Natural killer cell (primary cell): ENCODE data around the gene AIFM3. TPM values are rescaled to one million over a fixed set of nuclear protein-coding genes. Genes with fewer than 3 reads are reported as not detected.

Experiments
- ATAC-seq, 3 donors: fragments of 150-1000 bp in 2 of 3; fragments of 200-7000 bp in 1 of 3; cut with Tn5 transposase; 1 replicate in 1 of 3; 2 replicates in 2 of 3; pipeline ENCODE4 v1.10.0; 2021; ENCODE audit warnings: mild to moderate bottlenecking in 2 of 3, moderate library complexity in 2 of 3
- DNase-seq, 2 donors: peaks; one replicate each; pipeline versions ENCODE4 v3.0.0 to v3.0.0-alpha.2; 2013 to 2021; ENCODE audit warnings: mixed read lengths in 1 of 2
- H3K27ac ChIP-seq: one replicate; pipeline ENCODE4 v1.5.1; 2013; ENCODE audit warnings: mild to moderate bottlenecking, low read length
- H3K27me3 ChIP-seq: one replicate; pipeline ENCODE4 v1.6.1; 2013; ENCODE audit warnings: low read length; ENCODE audit not compliant: control insufficient read depth, insufficient read depth
- H3K36me3 ChIP-seq: one replicate; pipeline ENCODE4 v1.6.1; 2013; ENCODE audit warnings: low read length; ENCODE audit not compliant: control insufficient read depth, insufficient read depth
- H3K4me1 ChIP-seq: one replicate; pipeline ENCODE4 v1.6.1; 2013; ENCODE audit warnings: low read length; ENCODE audit not compliant: control insufficient read depth, insufficient read depth
- H3K4me3 ChIP-seq: one replicate; pipeline ENCODE4 v1.5.1; 2013; ENCODE audit warnings: low read length
- H3K9me3 ChIP-seq: one replicate; pipeline ENCODE4 v1.6.1; 2013; ENCODE audit warnings: low read length; ENCODE audit not compliant: control insufficient read depth, insufficient read depth
- H3K27ac Mint-ChIP-seq, 2 donors: one replicate each; pipeline ENCODE4 v1.8.0; 2022; ENCODE audit warnings: mild to moderate bottlenecking in 2 of 2, mixed read lengths in 2 of 2, moderate library complexity in 1 of 2
- H3K27me3 Mint-ChIP-seq, 2 donors: one replicate each; pipeline ENCODE4 v1.8.0; 2022; ENCODE audit warnings: low read depth in 2 of 2, mixed read lengths in 2 of 2
- H3K36me3 Mint-ChIP-seq: one replicate; pipeline ENCODE4 v1.8.0; 2022; ENCODE audit warnings: mixed read lengths
- H3K4me1 Mint-ChIP-seq, 2 donors: one replicate each; pipeline ENCODE4 v1.8.0; 2022; ENCODE audit warnings: mixed read lengths in 2 of 2
- H3K4me3 Mint-ChIP-seq: one replicate; pipeline ENCODE4 v1.8.0; 2022; ENCODE audit warnings: mild to moderate bottlenecking, moderate library complexity, mixed read lengths
- H3K9me3 Mint-ChIP-seq, 2 donors: one replicate each; pipeline ENCODE4 v1.8.0; 2022; ENCODE audit warnings: mixed read lengths in 2 of 2
- CTCF ChIP-seq: fragments of 200-600 bp; IDR thresholded peaks from one replicate; pipeline ENCODE4 v1.8.0; 2022; ENCODE audit warnings: antibody characterized with exemption
- WGBS: methylation state at CpG from one replicate; pipeline ENCODE4 v1.1.7; 2013; ENCODE audit warnings: missing lambda C conversion rate; ENCODE audit not compliant: insufficient coverage; 5-methylcytosine and 5-hydroxymethylcytosine counted together
- intact Hi-C: fragments of 100-400 bp; cut with micrococcal nuclease; formaldehyde crosslinking; loops from one replicate; pipeline ENCODE4 v1.14.2; 2022
- total RNA-seq, 4 donors: library from RNA; stranded (reverse); fragments of 120-200 nt in 1 of 4; gene quantifications; one replicate each; pipeline versions ENCODE4 v1.2.3 to v1.2.4, GENCODE V29; 2013 to 2022

AIFM3 gene
- total RNA-seq, 3 donors from 2014 or later (not counting 1 experiment from before 2014, with no cell fraction given): 1.5 to 2.3 (median 2.2) TPM

- no peaks in the 10 kb centered on the region for H3K27me3 Mint-ChIP-seq
- peaks cover 19 to 40% of the 10 kb centered on the region in 2 donors for H3K4me1 Mint-ChIP-seq
- intact Hi-C loops: no loop called here
- no peak for ATAC-seq
- no peak for TF ChIP-seq CTCF
- H3K9me3 Mint-ChIP-seq: peaks cover 2 to 3% of the 10 kb centered on the region in 2 donors
- no peaks in the 10 kb centered on the region for H3K27me3 ChIP-seq
- no peak for DNase-seq
- no peaks in the 10 kb centered on the region for H3K36me3 Mint-ChIP-seq
- H3K4me3 ChIP-seq: no peak overlapping the region
- no peak overlapping the region for H3K4me3 Mint-ChIP-seq
- no peak overlapping the region for H3K27ac ChIP-seq
- WGBS: 90% methylated on average over 2 of the region's 2 CpGs
- peaks cover 32% of the 10 kb centered on the region for H3K4me1 ChIP-seq
- H3K27ac Mint-ChIP-seq: peak overlapping the region in 1 of 2 donors; percentile 84
- no peaks in the 10 kb centered on the region for H3K36me3 ChIP-seq
- H3K9me3 ChIP-seq: peaks cover 6% of the 10 kb centered on the region
Observed at GRCh38 chr22:20978419-20978818, 11.4 kb downstream of the AIFM3 start.

GRCh38 chr22:20979243-20979809 lies 12.3 kb downstream of the AIFM3 start:
- Mint-ChIP-seq H3K27ac (peak overlapping the region; percentile 77 to 84), H3K4me1 (peaks cover 27 to 46% of the 10 kb centered on the region in 2 donors), H3K4me3 (peak overlapping the region; percentile 84), H3K9me3 (peaks cover 2 to 3% of the 10 kb centered on the region in 2 donors), H3K27me3 (no peaks in the 10 kb centered on the region), H3K36me3 (no peaks in the 10 kb centered on the region)
- WGBS: 21% methylated on average over 39 of the region's 39 CpGs
- ATAC-seq (peak; percentile 72 to 82 (median 79)), DNase-seq (peak; percentile 53 to 80)
- intact Hi-C loops: no loop called here
- Histone ChIP-seq H3K4me1 (peaks cover 32% of the 10 kb centered on the region), H3K4me3 (no peak overlapping the region), H3K36me3 (no peaks in the 10 kb centered on the region), H3K9me3 (peaks cover 6% of the 10 kb centered on the region), H3K27me3 (no peaks in the 10 kb centered on the region), H3K27ac (no peak overlapping the region)
- no peak for TF ChIP-seq CTCF

GRCh38 chr22:20979940-20980453 lies 12.9 kb downstream of the AIFM3 start:
- TF ChIP-seq CTCF: no peak
- Mint-ChIP-seq H3K9me3 (peaks cover 2 to 3% of the 10 kb centered on the region in 2 donors), H3K27ac (peak overlapping the region; percentile 77 to 92), H3K4me3 (peak overlapping the region; percentile 30), H3K36me3 (no peaks in the 10 kb centered on the region), H3K27me3 (no peaks in the 10 kb centered on the region), H3K4me1 (peaks cover 27 to 46% of the 10 kb centered on the region in 2 donors)
- H3K4me1 ChIP-seq: peaks cover 32% of the 10 kb centered on the region
- WGBS: 80% methylated on average over 12 of the region's 13 CpGs
- H3K9me3 ChIP-seq: peaks cover 6% of the 10 kb centered on the region
- H3K4me3 ChIP-seq: no peak overlapping the region
- intact Hi-C loops: loop anchor here (2.0 kb wide), 1 partner anchor 53 kb away; no protein-coding TSS in a partner anchor
- no peaks in the 10 kb centered on the region for H3K36me3 ChIP-seq
- DNase-seq: no peak
- H3K27me3 ChIP-seq: no peaks in the 10 kb centered on the region
- no peak overlapping the region for H3K27ac ChIP-seq
- no peak for ATAC-seq
